K562 (cell line): ENCODE measurements around the gene TYROBP. TPM values are rescaled to one million over a fixed set of nuclear protein-coding genes. Genes with fewer than 3 reads are reported as not detected.
A peak's percentile ranks its signal among the peaks of the same experiment; 100 is the strongest.

Source experiments
- ATF3 ChIP-seq, 2 experiments: fragments of 450-650 bp in 1 of 2; sonication (generic) in 1 of 2; formaldehyde crosslinking in 1 of 2; IDR thresholded peaks in 1 of 2; conservative IDR thresholded peaks in 1 of 2; 2 replicates each; pipeline versions ENCODE4 v1.6.1 to v1.8.1; 2016 to 2023; ENCODE audit warnings: mild to moderate bottlenecking in 2 of 2, moderate library complexity in 2 of 2, inconsistent platforms in 1 of 2, missing genetic modification reagents in 1 of 2
- ATF7 ChIP-seq: fragments of 450-650 bp; IDR thresholded peaks from 2 replicates; pipeline ENCODE4 v1.7.1; 2014; ENCODE audit warnings: mild to moderate bottlenecking, moderate library complexity
- BRD9 ChIP-seq: fragments of 450-650 bp; IDR thresholded peaks from 2 replicates; pipeline ENCODE4 v1.6.1; 2018; ENCODE audit warnings: low read depth; ENCODE audit not compliant: partially characterized antibody
- CCNT2 ChIP-seq: IDR thresholded peaks from 2 replicates; pipeline ENCODE4 v1.6.1; 2011; ENCODE audit warnings: borderline replicate concordance, low read depth, mild to moderate bottlenecking, moderate library complexity, mixed read lengths, low read length; ENCODE audit not compliant: insufficient read length; ENCODE audit errors: extremely low read depth
- DMBX1 ChIP-seq: fragments of 250-450 bp; sonication (Bioruptor Pico); IDR thresholded peaks from 2 replicates; pipeline ENCODE4 v1.8.0; 2022; ENCODE audit warnings: inconsistent platforms, mild to moderate bottlenecking, moderate library complexity, borderline replicate concordance
- EP300 ChIP-seq: IDR thresholded peaks from 2 replicates; pipeline ENCODE4 v1.6.1; 2012; ENCODE audit warnings: low read length, improper control_type of control experiment
- ESRRB ChIP-seq: fragments of 250-450 bp; sonication (Bioruptor Pico); IDR thresholded peaks from 2 replicates; pipeline ENCODE4 v1.5.0; 2020; ENCODE audit warnings: mild to moderate bottlenecking, moderate library complexity, borderline replicate concordance
- FOXO4 ChIP-seq: fragments of 450-650 bp; formaldehyde crosslinking; IDR thresholded peaks from 2 replicates; pipeline ENCODE4 v1.4.0; 2020; ENCODE audit warnings: mild to moderate bottlenecking, moderate library complexity
- GABPB2 ChIP-seq: fragments of 250-450 bp; sonication (Bioruptor Pico); conservative IDR thresholded peaks from 2 replicates; pipeline ENCODE4 v1.5.1; 2021; ENCODE audit warnings: mild to moderate bottlenecking
- GATAD2A ChIP-seq: fragments of 450-650 bp; IDR thresholded peaks from 2 replicates; pipeline ENCODE4 v1.6.1; 2017
- GMEB1 ChIP-seq: fragments of 250-450 bp; sonication (Bioruptor Pico); IDR thresholded peaks from 2 replicates; pipeline ENCODE4 v1.4.0; 2020; ENCODE audit warnings: mild to moderate bottlenecking
- PHB ChIP-seq: fragments of 250-450 bp; sonication (Bioruptor Pico); IDR thresholded peaks from 2 replicates; pipeline ENCODE4 v1.5.0; 2021
- PHF8 ChIP-seq: fragments of 200-600 bp; sonication (generic); IDR thresholded peaks from 2 replicates; pipeline ENCODE4 v1.6.1; 2012; ENCODE audit warnings: mixed run types, mild to moderate bottlenecking, inconsistent platforms, low read length, moderate library complexity, borderline replicate concordance
- RCOR1 ChIP-seq, 2 experiments: IDR thresholded peaks; 2 replicates each; pipeline ENCODE4 v1.6.1; 2012; ENCODE audit warnings: low read depth in 2 of 2, low read length in 2 of 2, borderline replicate concordance in 1 of 2, improper control_type of control experiment in 1 of 2
- YBX1 ChIP-seq: fragments of 450-650 bp; IDR thresholded peaks from 2 replicates; pipeline ENCODE4 v1.7.1; 2016; ENCODE audit warnings: mild to moderate bottlenecking
- ZBED1 ChIP-seq: IDR thresholded peaks from 2 replicates; pipeline ENCODE4 v1.6.1; 2014
- ZFX ChIP-seq: sonication (generic); formaldehyde crosslinking; IDR thresholded peaks from 2 replicates; pipeline ENCODE4 v1.8.0; 2022; ENCODE audit warnings: mild to moderate bottlenecking, missing genetic modification reagents, moderate library complexity
- ZNF224 ChIP-seq: sonication (generic); formaldehyde crosslinking; IDR thresholded peaks from 2 replicates; pipeline ENCODE4 v1.8.0; 2022; ENCODE audit warnings: mild to moderate bottlenecking, missing genetic modification reagents
- ZNF23 ChIP-seq: fragments of 250-450 bp; sonication (Bioruptor Pico); IDR thresholded peaks from 2 replicates; pipeline ENCODE4 v1.4.0; 2020; ENCODE audit warnings: mild to moderate bottlenecking
- ZNF280A ChIP-seq: fragments of 450-650 bp; IDR thresholded peaks from 2 replicates; pipeline ENCODE4 v1.6.1; 2018; ENCODE audit warnings: mild to moderate bottlenecking, low read depth; ENCODE audit not compliant: partially characterized antibody
- ZNF282 ChIP-seq: sonication (generic); formaldehyde crosslinking; IDR thresholded peaks from 2 replicates; pipeline ENCODE4 v1.8.1; 2023; ENCODE audit warnings: missing genetic modification reagents
- ZNF384 ChIP-seq: IDR thresholded peaks from 2 replicates; pipeline ENCODE4 v1.6.1; 2012; ENCODE audit warnings: low read depth, low read length, improper control_type of control experiment
- ZNF57 ChIP-seq: fragments of 450-650 bp; formaldehyde crosslinking; IDR thresholded peaks from 2 replicates; pipeline ENCODE4 v1.4.0; 2020; ENCODE audit warnings: mild to moderate bottlenecking, moderate library complexity
- polyA plus RNA-seq, 8 experiments: library from polyadenylated mRNA; depleted of rRNA in 4 of 8; stranded (reverse) in 5 of 8; unstranded in 3 of 8; fragments of >200 nt; fragmentation: Nextera tagmentation in 2 of 8; fragmentation: Illumina TruSeq in 1 of 8; extraction: Ambion mirVana in 2 of 8; extraction: Trizol in 1 of 8; gene quantifications; 2 replicates each; pipeline versions ENCODE4 v1.2.1 to v1.2.3, GENCODE V29; 2011 to 2014; ENCODE audit warnings: inconsistent platforms in 1 of 8, missing spikeins in 1 of 8
- total RNA-seq, 7 experiments: library from RNA; depleted of rRNA in 6 of 7; stranded (reverse); fragments of >200 nt in 6 of 7; fragmentation: Illumina TruSeq in 2 of 7; extraction: Trizol in 2 of 7; gene quantifications; 2 replicates each; pipeline versions ENCODE4 v1.2.1 to v1.2.3, GENCODE V29; 2011 to 2021; ENCODE audit warnings: low replicate concordance in 1 of 7

Gene TYROBP
- total and polyA plus RNA-seq, 9 of the 15 experiments (the other 6 are each of a cell fraction or from before 2014, with no cell fraction given), result 0.72 to 8.2 (median 2.4) TPM

- peak; percentile 20; the same call in 1 of the 2 replicates for TF ChIP-seq PHF8
- TF ChIP-seq ATF7, result peak; percentile 63; the same call in 1 of the 2 replicates
- TF ChIP-seq ZNF23 (CRISPR knock-in tag), result no peak
- TF ChIP-seq GMEB1, result peak; percentile 96
- TF ChIP-seq GABPB2 (CRISPR knock-in tag), result no peak
- TF ChIP-seq BRD9, result no peak
- no peak for TF ChIP-seq DMBX1 (CRISPR knock-in tag)
- TF ChIP-seq ATF3 (IDR thresholded peaks at IDR 0.05), result no peak
- no peak for TF ChIP-seq ATF3 (CRISPR knock-in tag; conservative IDR thresholded peaks at IDR 0.05)
- TF ChIP-seq ZFX (CRISPR knock-in tag), result no peak
- TF ChIP-seq ZNF224 (CRISPR knock-in tag), result no peak
- peak; percentile 82 for TF ChIP-seq GATAD2A
- TF ChIP-seq ZNF280A, result no peak
- peak; percentile 84 for TF ChIP-seq ZNF384
- 0 out of 2 replicates have a peak, but pooled peaks have one; percentile 37 for TF ChIP-seq EP300
- no peak for TF ChIP-seq FOXO4
- TF ChIP-seq ESRRB (CRISPR knock-in tag), result no peak
- no peak for TF ChIP-seq ZNF57
- no peak for TF ChIP-seq ZNF282 (CRISPR knock-in tag)
- TF ChIP-seq ZBED1, result 0 out of 2 replicates have a peak, but pooled peaks have one; percentile 26
- peak in 1 of 2 experiments; percentile 34; a peak in 1 of 4 replicates for TF ChIP-seq RCOR1 (IDR thresholded peaks at IDR 0.05; ENCODE audit: borderline replicate concordance in 1 of 2, low read depth in 2 of 2, low read length in 2 of 2)
- no peak for TF ChIP-seq YBX1
- TF ChIP-seq CCNT2, result peak; percentile 48
- no peak for TF ChIP-seq PHB (CRISPR knock-in tag)
Observed at GRCh38 chr19:35899547-35900214, 8.4 kb downstream of the TYROBP start (continued).
